Measurements from ENCODE around the gene ARHGEF5.
"Not testable (repeated sequence)": the region's sequence is repeated elsewhere in the genome, so short reads cannot be mapped to it uniquely, and the experiment has no call there.

The ARHGEF5 gene

DNA sequence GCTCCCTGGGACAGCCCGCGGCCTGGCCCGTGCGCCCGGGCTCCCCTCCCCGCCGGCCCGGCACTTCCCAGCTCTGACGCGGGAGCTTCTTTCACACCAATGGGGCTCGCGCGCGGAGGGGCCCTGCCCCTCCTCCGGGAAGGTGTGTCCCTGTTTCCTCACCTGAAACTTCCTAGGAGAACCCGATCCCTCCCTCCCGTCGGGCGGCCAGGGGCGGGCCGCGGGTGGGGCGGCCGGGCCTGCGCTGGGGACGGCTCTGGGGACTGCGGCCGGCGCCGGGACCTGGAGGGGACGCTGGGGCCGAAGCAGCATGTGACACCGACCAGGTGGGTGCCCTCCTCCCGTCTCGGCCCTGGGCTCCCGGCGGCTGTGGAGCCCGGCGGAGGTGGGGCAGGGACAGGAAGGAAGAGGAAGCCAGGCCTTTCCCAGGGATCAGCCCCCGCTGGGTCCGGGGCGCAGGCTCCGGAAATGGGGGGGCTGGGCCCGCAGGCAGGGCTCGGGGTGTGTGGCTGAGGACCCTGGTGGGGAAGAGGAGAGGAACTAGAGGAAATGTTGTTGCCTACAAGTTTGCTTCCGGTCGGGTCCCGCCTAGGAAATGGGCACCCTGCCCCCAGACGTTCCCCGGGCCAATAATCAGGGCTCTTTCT is at the start of gene ARHGEF5:
Gene ARHGEF5 (plus strand): TSS at position 227 of the 647 bp plus-strand sequence. CDS start 7,268 bp downstream, outside the sequence.
- H3K27ac ChIP-seq (ENCODE audit: low read depth, low read length); H3F3A ChIP-seq (ENCODE audit: insufficient read depth); H3K4me2 ChIP-seq (ENCODE audit: low read depth, low read length, poor library complexity, severe bottlenecking); H3K9ac ChIP-seq (ENCODE audit: low read length); H3K4me3 ChIP-seq (ENCODE audit: insufficient read depth, low read length, poor library complexity, severe bottlenecking); H2AFZ ChIP-seq (ENCODE audit: low read depth, low read length, severe bottlenecking); H3K79me2 ChIP-seq (ENCODE audit: insufficient read depth, low read length); H3K9me3 ChIP-seq (ENCODE audit: insufficient read depth, low read length); H3K27me3 ChIP-seq (ENCODE audit: low read length); H3K36me3 ChIP-seq (ENCODE audit: low read length); H4K20me1 ChIP-seq (ENCODE audit: low read depth, low read length); H3K9me2 ChIP-seq (replicated peaks; ENCODE audit: insufficient read depth, low read length): not testable (repeated sequence)

GRCh38 chr7:144309702-144310101 is 45.5 kb upstream of the ARHGEF5 start:
- not testable (repeated sequence) for H3F3A ChIP-seq (ENCODE audit: insufficient read depth); H3K36me3 ChIP-seq (ENCODE audit: low read length); H4K20me1 ChIP-seq (ENCODE audit: low read depth, low read length); H3K9ac ChIP-seq (ENCODE audit: low read length); H3K27me3 ChIP-seq (ENCODE audit: low read length); H3K9me2 ChIP-seq (replicated peaks; ENCODE audit: insufficient read depth, low read length); H3K9me3 ChIP-seq (ENCODE audit: insufficient read depth, low read length); H3K79me2 ChIP-seq (ENCODE audit: insufficient read depth, low read length); H3K4me2 ChIP-seq (ENCODE audit: low read depth, low read length, poor library complexity, severe bottlenecking); H3K4me3 ChIP-seq (ENCODE audit: insufficient read depth, low read length, poor library complexity, severe bottlenecking); H3K27ac ChIP-seq (ENCODE audit: low read depth, low read length); H2AFZ ChIP-seq (ENCODE audit: low read depth, low read length, severe bottlenecking)

DNA sequence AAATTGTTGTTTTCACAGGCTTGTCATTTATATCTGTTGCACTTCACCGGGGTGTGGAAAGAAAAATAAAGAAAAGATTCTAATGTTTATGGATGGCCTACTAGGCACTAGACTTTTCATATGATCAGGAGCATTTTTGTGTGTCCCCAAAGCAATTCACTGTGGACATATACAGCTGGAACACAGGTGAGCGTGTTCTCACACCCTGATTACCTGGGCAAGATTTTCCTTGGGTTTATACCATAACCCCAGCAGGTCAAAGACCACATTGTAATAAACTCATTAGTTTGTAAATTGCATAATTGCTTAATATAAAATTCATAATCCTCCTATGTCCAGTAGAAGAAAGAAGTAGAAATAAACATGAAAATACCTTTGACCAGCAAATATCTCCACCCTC is 44.0 kb upstream of the ARHGEF5 start:
- not testable (repeated sequence) for H4K20me1 ChIP-seq (ENCODE audit: low read depth, low read length); H3K27ac ChIP-seq (ENCODE audit: low read depth, low read length); H3K4me3 ChIP-seq (ENCODE audit: insufficient read depth, low read length, poor library complexity, severe bottlenecking); H3F3A ChIP-seq (ENCODE audit: insufficient read depth); H3K9me2 ChIP-seq (replicated peaks; ENCODE audit: insufficient read depth, low read length); H3K9ac ChIP-seq (ENCODE audit: low read length); H3K27me3 ChIP-seq (ENCODE audit: low read length); H3K36me3 ChIP-seq (ENCODE audit: low read length); H3K9me3 ChIP-seq (ENCODE audit: insufficient read depth, low read length); H3K79me2 ChIP-seq (ENCODE audit: insufficient read depth, low read length); H2AFZ ChIP-seq (ENCODE audit: low read depth, low read length, severe bottlenecking); H3K4me2 ChIP-seq (ENCODE audit: low read depth, low read length, poor library complexity, severe bottlenecking)

DNA sequence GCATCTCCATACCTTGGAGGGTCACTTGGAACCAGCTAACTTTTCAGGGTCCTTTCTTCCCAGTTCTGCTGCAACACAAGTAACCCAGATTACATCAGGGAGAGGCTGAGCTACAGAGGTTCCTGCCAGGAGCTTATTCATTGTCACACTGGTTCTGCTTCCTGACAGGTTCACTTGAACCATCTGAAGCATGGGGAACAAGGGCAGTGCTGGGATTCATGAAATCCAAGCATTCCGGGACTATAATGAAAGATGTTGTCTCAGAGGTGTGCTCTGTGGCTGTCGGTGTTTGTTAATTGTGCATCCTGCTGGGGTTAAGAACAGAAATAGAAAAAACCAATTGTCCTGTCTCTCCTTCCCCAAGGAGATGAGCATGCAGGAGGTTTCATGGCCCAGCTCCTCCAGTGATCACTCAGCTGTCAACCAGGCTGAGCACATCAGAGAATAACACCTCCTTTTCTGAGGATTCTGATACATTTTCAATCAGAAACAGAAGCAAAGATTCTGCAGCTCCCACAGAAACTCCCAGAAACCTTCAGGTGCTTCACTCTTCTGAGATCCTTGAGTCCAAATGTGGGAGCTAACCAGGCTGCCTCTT is 43.2 kb upstream of the ARHGEF5 start, which contains the start of gene OR2A1:
Gene OR2A1 (plus strand): TSS at position 548 of the 598 bp plus-strand sequence. CDS start 5,706 bp downstream, outside the sequence.
- not testable (repeated sequence) for H3K4me2 ChIP-seq (ENCODE audit: low read depth, low read length, poor library complexity, severe bottlenecking); H3F3A ChIP-seq (ENCODE audit: insufficient read depth); H3K9me2 ChIP-seq (replicated peaks; ENCODE audit: insufficient read depth, low read length); H3K9ac ChIP-seq (ENCODE audit: low read length); H3K79me2 ChIP-seq (ENCODE audit: insufficient read depth, low read length); H2AFZ ChIP-seq (ENCODE audit: low read depth, low read length, severe bottlenecking); H3K4me3 ChIP-seq (ENCODE audit: insufficient read depth, low read length, poor library complexity, severe bottlenecking); H4K20me1 ChIP-seq (ENCODE audit: low read depth, low read length); H3K27me3 ChIP-seq (ENCODE audit: low read length); H3K27ac ChIP-seq (ENCODE audit: low read depth, low read length); H3K9me3 ChIP-seq (ENCODE audit: insufficient read depth, low read length); H3K36me3 ChIP-seq (ENCODE audit: low read length)

- not testable (repeated sequence) for H3K4me3 ChIP-seq (ENCODE audit: insufficient read depth, low read length, poor library complexity, severe bottlenecking); H3K27ac ChIP-seq (ENCODE audit: low read depth, low read length); H3K9me2 ChIP-seq (replicated peaks; ENCODE audit: insufficient read depth, low read length); H3K4me2 ChIP-seq (ENCODE audit: low read depth, low read length, poor library complexity, severe bottlenecking); H3K27me3 ChIP-seq (ENCODE audit: low read length); H3K79me2 ChIP-seq (ENCODE audit: insufficient read depth, low read length); H3F3A ChIP-seq (ENCODE audit: insufficient read depth); H3K9ac ChIP-seq (ENCODE audit: low read length); H2AFZ ChIP-seq (ENCODE audit: low read depth, low read length, severe bottlenecking); H3K9me3 ChIP-seq (ENCODE audit: insufficient read depth, low read length); H4K20me1 ChIP-seq (ENCODE audit: low read depth, low read length); H3K36me3 ChIP-seq (ENCODE audit: low read length)
These were observed 37.7 kb upstream of the ARHGEF5 start for GRCh38 chr7:144317537-144317936.

GRCh38 chr7:144319547-144319946 is 35.7 kb upstream of the ARHGEF5 start:
- not testable (repeated sequence) for H3K9ac ChIP-seq (ENCODE audit: low read length); H3K9me3 ChIP-seq (ENCODE audit: insufficient read depth, low read length); H3K27me3 ChIP-seq (ENCODE audit: low read length); H3K9me2 ChIP-seq (replicated peaks; ENCODE audit: insufficient read depth, low read length); H3K27ac ChIP-seq (ENCODE audit: low read depth, low read length); H4K20me1 ChIP-seq (ENCODE audit: low read depth, low read length); H3K4me3 ChIP-seq (ENCODE audit: insufficient read depth, low read length, poor library complexity, severe bottlenecking); H3K4me2 ChIP-seq (ENCODE audit: low read depth, low read length, poor library complexity, severe bottlenecking); H3K36me3 ChIP-seq (ENCODE audit: low read length); H3F3A ChIP-seq (ENCODE audit: insufficient read depth); H2AFZ ChIP-seq (ENCODE audit: low read depth, low read length, severe bottlenecking); H3K79me2 ChIP-seq (ENCODE audit: insufficient read depth, low read length)

DNA sequence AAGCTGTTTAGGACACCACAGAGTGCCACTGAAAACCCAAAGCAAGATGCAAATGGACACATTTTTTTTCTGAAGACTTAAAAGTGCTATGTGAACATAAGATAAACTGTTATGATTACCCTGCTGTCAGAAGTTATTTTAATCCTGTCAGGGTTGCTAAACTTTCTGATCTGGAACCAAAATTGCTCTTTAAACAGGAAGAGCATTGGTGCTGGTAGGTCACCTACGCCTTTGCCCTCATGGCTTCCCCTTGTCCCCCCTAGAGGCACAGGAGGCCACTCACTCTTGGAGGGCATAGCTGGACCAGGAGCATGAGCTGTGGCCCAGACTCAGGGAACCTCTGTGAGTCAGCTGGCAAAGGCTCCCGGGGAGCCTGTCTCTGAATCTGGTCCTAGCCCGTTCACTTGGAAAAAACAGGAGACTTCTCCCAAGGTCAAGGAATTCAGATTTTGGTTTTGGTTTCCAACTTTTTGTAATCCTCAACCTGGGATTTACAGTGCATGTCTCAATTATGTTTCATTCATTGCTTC is 33.5 kb upstream of the ARHGEF5 start:
- H3K9me3 ChIP-seq (ENCODE audit: insufficient read depth, low read length); H4K20me1 ChIP-seq (ENCODE audit: low read depth, low read length); H3K36me3 ChIP-seq (ENCODE audit: low read length); H3F3A ChIP-seq (ENCODE audit: insufficient read depth); H3K9me2 ChIP-seq (replicated peaks; ENCODE audit: insufficient read depth, low read length); H3K4me3 ChIP-seq (ENCODE audit: insufficient read depth, low read length, poor library complexity, severe bottlenecking); H3K27me3 ChIP-seq (ENCODE audit: low read length); H3K79me2 ChIP-seq (ENCODE audit: insufficient read depth, low read length); H3K27ac ChIP-seq (ENCODE audit: low read depth, low read length); H3K4me2 ChIP-seq (ENCODE audit: low read depth, low read length, poor library complexity, severe bottlenecking); H2AFZ ChIP-seq (ENCODE audit: low read depth, low read length, severe bottlenecking); H3K9ac ChIP-seq (ENCODE audit: low read length): not testable (repeated sequence)

GRCh38 chr7:144323359-144323758 is 31.8 kb upstream of the ARHGEF5 start:
- not testable (repeated sequence) for H3K36me3 ChIP-seq (ENCODE audit: low read length); H3K4me2 ChIP-seq (ENCODE audit: low read depth, low read length, poor library complexity, severe bottlenecking); H3F3A ChIP-seq (ENCODE audit: insufficient read depth); H4K20me1 ChIP-seq (ENCODE audit: low read depth, low read length); H3K27ac ChIP-seq (ENCODE audit: low read depth, low read length); H3K9me3 ChIP-seq (ENCODE audit: insufficient read depth, low read length); H3K9me2 ChIP-seq (replicated peaks; ENCODE audit: insufficient read depth, low read length); H3K27me3 ChIP-seq (ENCODE audit: low read length); H3K4me3 ChIP-seq (ENCODE audit: insufficient read depth, low read length, poor library complexity, severe bottlenecking); H3K79me2 ChIP-seq (ENCODE audit: insufficient read depth, low read length); H2AFZ ChIP-seq (ENCODE audit: low read depth, low read length, severe bottlenecking); H3K9ac ChIP-seq (ENCODE audit: low read length)

All from SU-DHL-6 (cell line).